ENCODE data around the gene MACF1. TPM values are rescaled to one million over a fixed set of nuclear protein-coding genes. Genes with fewer than 3 reads are reported as not detected.

MACF1 gene
- total RNA-seq, 1 donor from 2014 or later = 296 TPM

DNA sequence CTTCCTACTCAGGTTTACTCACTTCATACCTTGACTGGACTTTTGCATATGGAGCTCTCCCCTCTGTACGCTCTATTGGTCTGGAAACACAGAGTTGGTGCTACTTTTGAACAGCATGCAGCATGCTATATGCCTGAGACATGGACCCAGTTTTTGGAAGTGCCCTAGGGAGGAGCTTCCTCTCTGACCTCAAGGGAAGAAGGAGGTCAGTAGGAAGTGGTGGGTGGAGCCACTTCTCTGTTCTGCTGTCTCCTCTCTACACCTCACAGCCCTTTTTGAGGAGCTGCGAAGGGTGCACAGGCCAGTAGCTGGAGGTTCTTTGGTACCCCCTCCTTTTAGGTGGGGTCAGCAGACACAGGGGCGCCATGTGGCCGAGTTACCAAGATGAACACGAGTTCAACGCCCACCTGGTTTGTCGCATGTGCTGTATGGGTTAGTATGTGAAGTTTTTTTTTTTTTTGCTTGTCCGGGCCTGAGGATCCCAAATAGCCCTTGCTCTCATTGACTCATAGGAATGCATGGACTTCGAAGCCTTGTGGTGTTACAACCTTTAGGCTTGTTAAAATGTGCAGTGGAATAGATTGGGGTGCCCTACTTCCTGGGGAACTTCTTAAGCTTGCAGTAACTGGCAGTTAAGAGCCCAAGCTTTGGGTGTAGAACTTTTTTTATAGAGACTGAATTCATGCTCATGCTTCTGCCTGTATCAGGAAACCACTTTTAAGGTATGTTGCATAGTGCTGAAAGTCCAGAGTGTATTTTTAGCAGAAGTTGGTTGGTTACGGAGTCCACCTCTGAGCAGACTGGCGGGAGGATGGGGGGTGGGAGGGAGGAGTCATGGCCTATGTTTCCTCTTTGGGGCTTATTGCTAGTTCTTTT is 10.7 kb downstream of the MACF1 start:
- no peak for DNase-seq (ENCODE audit: low read depth)
- TF ChIP-seq, protein P1, sequence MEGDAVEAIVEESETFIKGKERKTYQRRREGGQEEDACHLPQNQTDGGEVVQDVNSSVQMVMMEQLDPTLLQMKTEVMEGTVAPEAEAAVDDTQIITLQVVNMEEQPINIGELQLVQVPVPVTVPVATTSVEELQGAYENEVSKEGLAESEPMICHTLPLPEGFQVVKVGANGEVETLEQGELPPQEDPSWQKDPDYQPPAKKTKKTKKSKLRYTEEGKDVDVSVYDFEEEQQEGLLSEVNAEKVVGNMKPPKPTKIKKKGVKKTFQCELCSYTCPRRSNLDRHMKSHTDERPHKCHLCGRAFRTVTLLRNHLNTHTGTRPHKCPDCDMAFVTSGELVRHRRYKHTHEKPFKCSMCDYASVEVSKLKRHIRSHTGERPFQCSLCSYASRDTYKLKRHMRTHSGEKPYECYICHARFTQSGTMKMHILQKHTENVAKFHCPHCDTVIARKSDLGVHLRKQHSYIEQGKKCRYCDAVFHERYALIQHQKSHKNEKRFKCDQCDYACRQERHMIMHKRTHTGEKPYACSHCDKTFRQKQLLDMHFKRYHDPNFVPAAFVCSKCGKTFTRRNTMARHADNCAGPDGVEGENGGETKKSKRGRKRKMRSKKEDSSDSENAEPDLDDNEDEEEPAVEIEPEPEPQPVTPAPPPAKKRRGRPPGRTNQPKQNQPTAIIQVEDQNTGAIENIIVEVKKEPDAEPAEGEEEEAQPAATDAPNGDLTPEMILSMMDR (conservative IDR thresholded peaks at IDR 0.05; ENCODE audit: low read depth, low read length) = no peak
- no peak overlapping the region for H3K4me3 ChIP-seq (ENCODE audit: low read depth, low read length)

DNA sequence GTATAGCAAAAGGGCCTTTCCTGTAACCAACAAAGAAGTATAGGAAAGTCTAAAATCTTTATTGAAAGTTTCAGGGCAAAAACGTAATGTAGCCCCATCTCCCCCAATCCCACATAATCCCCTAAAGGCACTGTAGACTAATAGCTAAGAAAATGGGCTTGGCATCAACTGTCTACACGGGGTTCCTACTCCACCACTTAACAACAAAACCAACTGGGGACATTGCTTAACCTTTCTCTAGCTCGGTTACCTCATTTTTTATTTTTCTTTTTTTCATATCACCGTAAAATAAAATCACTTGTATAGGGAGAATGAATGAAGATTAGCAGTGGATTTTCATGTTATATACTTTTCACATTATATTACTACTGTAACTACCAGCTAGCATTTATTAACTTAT is 12.3 kb downstream of the MACF1 start:
- DNase-seq (ENCODE audit: low read depth) = no peak
- TF ChIP-seq, protein P1 (conservative IDR thresholded peaks at IDR 0.05; ENCODE audit: low read depth, low read length) = no peak
- no peak overlapping the region for H3K4me3 ChIP-seq (ENCODE audit: low read depth, low read length)

DNA sequence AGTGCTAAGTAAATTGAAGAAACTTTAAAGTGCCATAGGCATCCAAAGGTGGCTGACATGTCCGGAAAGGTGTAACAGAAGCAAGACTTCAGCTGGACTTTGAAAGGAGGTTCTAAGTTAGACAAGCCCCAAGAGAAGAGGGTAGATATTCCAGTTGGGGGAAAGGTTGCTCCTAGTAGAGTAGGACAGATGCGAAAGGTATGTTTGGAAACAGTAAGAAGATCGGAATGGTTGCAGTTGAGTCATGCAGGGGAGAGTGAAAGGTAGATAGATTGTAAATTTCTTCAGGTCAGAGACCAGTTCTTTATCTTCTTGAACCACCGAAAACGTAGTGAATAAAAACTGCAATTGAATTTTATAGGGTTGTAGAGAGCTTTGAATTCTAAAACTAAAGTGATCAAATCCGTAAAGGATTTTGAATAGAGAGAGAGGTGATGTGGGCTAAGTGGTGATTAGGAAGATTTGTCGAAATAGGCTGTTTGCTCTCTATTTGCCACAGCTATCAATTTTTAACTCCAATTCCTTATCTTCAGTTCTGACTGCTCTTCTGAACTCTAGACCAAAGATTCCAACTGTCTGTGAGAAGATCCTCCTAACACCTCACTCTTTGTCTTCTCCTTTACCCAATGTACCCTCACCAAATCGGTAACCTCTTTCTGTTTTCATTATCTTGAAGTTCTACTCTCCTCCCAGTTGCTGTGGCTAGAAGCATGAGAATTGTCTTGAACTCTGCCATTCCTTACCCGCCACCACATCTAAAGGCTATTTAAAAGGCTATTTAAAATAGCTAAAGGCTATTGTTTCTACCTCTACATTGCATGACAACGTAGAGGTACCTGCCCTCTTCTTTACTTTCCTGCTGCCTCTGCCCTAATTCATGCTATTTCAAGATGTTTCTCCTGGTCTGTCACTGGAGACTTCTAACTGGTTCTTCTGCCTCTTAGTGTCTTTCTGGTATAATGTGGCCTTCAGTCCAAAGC is 16.7 kb downstream of the MACF1 start:
- no peak for DNase-seq (ENCODE audit: low read depth)
- no peak overlapping the region for H3K4me3 ChIP-seq (ENCODE audit: low read depth, low read length)
- TF ChIP-seq, protein P1 (conservative IDR thresholded peaks at IDR 0.05; ENCODE audit: low read depth, low read length) = no peak

DNA sequence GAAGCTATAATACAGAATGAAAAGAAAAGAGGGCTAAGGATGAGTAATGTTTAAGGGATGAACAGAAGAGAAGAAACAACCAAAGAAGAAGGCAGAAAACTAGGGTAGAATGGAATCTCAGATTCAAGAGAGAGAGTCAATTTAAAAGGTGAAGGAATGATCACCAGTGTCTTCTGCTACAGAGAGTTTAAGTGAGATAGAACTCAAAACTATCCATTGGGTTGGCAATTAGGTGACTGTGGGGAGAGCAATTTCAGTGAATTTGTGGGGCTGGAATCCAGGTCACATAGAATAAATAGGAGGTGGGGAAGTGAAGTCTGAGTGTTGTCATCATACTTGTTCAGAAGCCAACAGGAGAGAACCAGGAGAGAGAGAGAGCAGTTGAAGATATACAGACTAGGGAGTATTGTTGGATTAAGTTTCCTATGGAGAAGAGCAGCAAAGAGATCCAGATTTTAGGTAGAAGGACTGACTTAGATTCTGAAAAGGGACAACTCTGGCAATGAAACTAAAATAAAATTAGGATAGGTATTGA is 19.9 kb downstream of the MACF1 start:
- H3K4me3 ChIP-seq (ENCODE audit: low read depth, low read length) = no peak overlapping the region
- DNase-seq (ENCODE audit: low read depth) = no peak
- TF ChIP-seq, protein P1 (conservative IDR thresholded peaks at IDR 0.05; ENCODE audit: low read depth, low read length) = no peak

DNA sequence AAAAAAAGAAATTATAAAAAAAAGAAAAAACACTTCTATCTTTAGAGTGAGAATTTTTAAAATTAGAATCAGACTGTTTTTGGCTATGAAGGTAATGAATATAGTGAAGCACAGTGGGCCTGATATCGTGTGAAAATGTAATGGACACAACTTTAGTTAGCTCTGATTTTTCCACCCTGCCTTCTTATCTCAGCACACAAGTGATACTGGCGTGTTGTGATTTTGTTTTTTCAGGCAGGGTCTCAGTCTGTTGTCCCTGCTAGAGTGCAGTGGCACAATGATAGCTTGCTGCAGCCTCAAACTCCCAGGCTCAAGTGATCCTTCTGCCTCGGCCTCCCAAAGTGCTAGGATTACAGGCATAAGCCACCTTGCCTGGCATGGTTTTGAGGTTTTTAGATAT is 22.3 kb downstream of the MACF1 start:
- no peak overlapping the region for H3K4me3 ChIP-seq (ENCODE audit: low read depth, low read length)
- TF ChIP-seq, protein P1 (conservative IDR thresholded peaks at IDR 0.05; ENCODE audit: low read depth, low read length) = no peak
- no peak for DNase-seq (ENCODE audit: low read depth)

DNA sequence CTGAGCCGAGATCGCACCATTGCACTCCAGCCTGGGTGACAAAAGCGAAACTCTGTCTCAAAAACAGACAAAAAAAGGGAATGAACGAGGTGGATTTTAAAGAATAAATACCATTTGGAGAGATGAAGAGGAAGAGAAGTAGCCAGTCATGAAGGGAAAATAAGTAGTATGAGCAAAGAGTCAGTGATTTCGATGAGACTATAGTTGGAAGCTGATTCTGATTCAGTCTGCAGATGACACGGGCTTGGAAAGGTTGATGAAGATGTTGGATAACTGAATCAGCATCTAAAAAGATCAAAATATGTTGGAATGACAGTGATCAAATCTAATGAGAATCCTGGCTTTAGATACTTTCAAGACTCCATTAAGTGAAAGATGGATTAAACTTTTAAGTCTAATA is 23.8 kb downstream of the MACF1 start:
- H3K4me3 ChIP-seq (ENCODE audit: low read depth, low read length) = no peak overlapping the region
- TF ChIP-seq, protein P1 (conservative IDR thresholded peaks at IDR 0.05; ENCODE audit: low read depth, low read length) = no peak
- no peak for DNase-seq (ENCODE audit: low read depth)

Measured in epithelial cell of proximal tubule (primary cell).